Testis (tissue), 3 donors: ENCODE data around the gene FYN. TPM values are rescaled to one million over a fixed set of nuclear protein-coding genes. Genes with fewer than 3 reads are reported as not detected.

Experiments used
- DNase-seq: peaks from one replicate; pipeline ENCODE4 v3.0.0-alpha.2; 2019
- H3K27ac ChIP-seq, 2 donors: fragments of 200-600 bp; sonication (generic); one replicate each; pipeline ENCODE4 v1.5.1; 2019
- H3K27me3 ChIP-seq: fragments of 200-600 bp; sonication (generic); one replicate; pipeline ENCODE4 v1.5.1; 2019
- H3K36me3 ChIP-seq: fragments of 200-600 bp; sonication (generic); one replicate; pipeline ENCODE4 v1.5.1; 2017; ENCODE audit warnings: low read depth; ENCODE audit errors: missing control alignments
- H3K4me1 ChIP-seq: fragments of 200-600 bp; sonication (generic); one replicate; pipeline ENCODE4 v1.5.1; 2019
- H3K4me3 ChIP-seq, 2 donors: fragments of 200-600 bp; sonication (generic); one replicate each; pipeline ENCODE4 v1.5.1; 2017 to 2019
- H3K9me3 ChIP-seq: fragments of 200-600 bp; sonication (generic); one replicate; pipeline ENCODE4 v1.5.1; 2017
- CTCF ChIP-seq, 3 experiments: fragments of 450-650 bp in 2 of 3; fragments of 200-600 bp in 1 of 3; sonication (generic) in 1 of 3; IDR thresholded peaks; one replicate each; pipeline ENCODE4 v1.5.1; 2016 to 2019; ENCODE audit warnings: antibody characterized with exemption in 3 of 3, mild to moderate bottlenecking in 2 of 3, moderate library complexity in 1 of 3
- POLR2A ChIP-seq: fragments of 450-650 bp; IDR thresholded peaks from one replicate; pipeline ENCODE4 v1.6.1; 2017; ENCODE audit warnings: antibody characterized with exemption, mild to moderate bottlenecking, moderate library complexity
- WGBS, 2 donors: methylation state at CpG; one replicate each; pipeline ENCODE4 v1.1.5; 2018; 5-methylcytosine and 5-hydroxymethylcytosine counted together
- intact Hi-C: fragments of 100-400 bp; cut with DNase I; formaldehyde crosslinking; loops from one replicate; pipeline ENCODE4 v1.15.1; 2023; ENCODE audit warnings: low total_unique reads
- polyA plus RNA-seq: library from polyadenylated mRNA; stranded (reverse); fragments of 350-450 nt; fragmentation: Illumina TruSeq; extraction: RNeasy Lipid Tissue Mini Kit (QIAGEN cat#74804); gene quantifications from one replicate; pipeline ENCODE4 v1.2.3, GENCODE V29; 2014; ENCODE audit warnings: low read depth, low replicate concordance; ENCODE audit not compliant: insufficient read depth
- total RNA-seq, 2 donors: library from RNA; depleted of rRNA; stranded (reverse); fragments of >200 nt; gene quantifications; one replicate each; pipeline ENCODE4 v1.2.3, GENCODE V29; 2016

The FYN gene
- total and polyA plus RNA-seq, 3 donors from 2014 or later: 74.0 to 145 (median 104) TPM

- intact Hi-C loops: no loop called here
- H3K27ac ChIP-seq: no peak overlapping the region
Measured at GRCh38 chr6:111662072-111662793, 211.0 kb downstream of the FYN start.

GRCh38 chr6:111661541-111662061, 211.7 kb downstream of the FYN start:
- no peaks in the 10 kb centered on the region for H3K27me3 ChIP-seq
- no peaks in the 10 kb centered on the region for H3K36me3 ChIP-seq
- no peak overlapping the region for H3K4me3 ChIP-seq
- no peak overlapping the region for H3K27ac ChIP-seq
- peaks cover 27% of the 10 kb centered on the region for H3K4me1 ChIP-seq
- 75 to 82% methylated on average over 10 to 19 of the region's 19 CpGs for WGBS, 2 donors
- no peak for DNase-seq
- H3K9me3 ChIP-seq: no peaks in the 10 kb centered on the region
- intact Hi-C loops: no loop called here
- no peak for TF ChIP-seq POLR2A
- no peak for TF ChIP-seq CTCF (IDR thresholded peaks at IDR 0.05)

More at GRCh38 chr6:111662072-111662793, 211.0 kb downstream of the FYN start:
- Histone ChIP-seq H3K4me3 (no peak overlapping the region), H3K27me3 (no peaks in the 10 kb centered on the region), H3K4me1 (peaks cover 27% of the 10 kb centered on the region), H3K36me3 (no peaks in the 10 kb centered on the region), H3K9me3 (no peaks in the 10 kb centered on the region)
- TF ChIP-seq POLR2A: no peak
- TF ChIP-seq CTCF (IDR thresholded peaks at IDR 0.05): no peak
- 56 to 60% methylated on average over 8 of the region's 8 CpGs for WGBS, 2 donors
- DNase-seq: no peak

- 89 to 93% methylated on average over 3 of the region's 3 CpGs for WGBS, 2 donors
- TF ChIP-seq CTCF (IDR thresholded peaks at IDR 0.05) (no peak), POLR2A (no peak)
- Histone ChIP-seq H3K9me3 (no peaks in the 10 kb centered on the region), H3K27ac (no peak overlapping the region), H3K4me3 (no peak overlapping the region), H3K27me3 (no peaks in the 10 kb centered on the region), H3K36me3 (no peaks in the 10 kb centered on the region), H3K4me1 (peaks cover 27% of the 10 kb centered on the region)
- intact Hi-C loops: no loop called here
- DNase-seq: no peak
Measured at GRCh38 chr6:111660531-111660930, 212.7 kb downstream of the FYN start.

GRCh38 chr6:111658462-111659154, 214.6 kb downstream of the FYN start:
- H3K27me3 ChIP-seq: no peaks in the 10 kb centered on the region
- H3K4me3 ChIP-seq: no peak overlapping the region
- peaks cover 13% of the 10 kb centered on the region for H3K4me1 ChIP-seq
- H3K36me3 ChIP-seq: no peaks in the 10 kb centered on the region
- no peaks in the 10 kb centered on the region for H3K9me3 ChIP-seq
- intact Hi-C loops: no loop called here
- DNase-seq: no peak
- TF ChIP-seq POLR2A (no peak), CTCF (IDR thresholded peaks at IDR 0.05) (no peak)
- WGBS, 2 donors: 62 to 66% methylated on average over 4 of the region's 4 CpGs
- no peak overlapping the region for H3K27ac ChIP-seq
